ENCODE measurements around the gene TARBP2.

DNA sequence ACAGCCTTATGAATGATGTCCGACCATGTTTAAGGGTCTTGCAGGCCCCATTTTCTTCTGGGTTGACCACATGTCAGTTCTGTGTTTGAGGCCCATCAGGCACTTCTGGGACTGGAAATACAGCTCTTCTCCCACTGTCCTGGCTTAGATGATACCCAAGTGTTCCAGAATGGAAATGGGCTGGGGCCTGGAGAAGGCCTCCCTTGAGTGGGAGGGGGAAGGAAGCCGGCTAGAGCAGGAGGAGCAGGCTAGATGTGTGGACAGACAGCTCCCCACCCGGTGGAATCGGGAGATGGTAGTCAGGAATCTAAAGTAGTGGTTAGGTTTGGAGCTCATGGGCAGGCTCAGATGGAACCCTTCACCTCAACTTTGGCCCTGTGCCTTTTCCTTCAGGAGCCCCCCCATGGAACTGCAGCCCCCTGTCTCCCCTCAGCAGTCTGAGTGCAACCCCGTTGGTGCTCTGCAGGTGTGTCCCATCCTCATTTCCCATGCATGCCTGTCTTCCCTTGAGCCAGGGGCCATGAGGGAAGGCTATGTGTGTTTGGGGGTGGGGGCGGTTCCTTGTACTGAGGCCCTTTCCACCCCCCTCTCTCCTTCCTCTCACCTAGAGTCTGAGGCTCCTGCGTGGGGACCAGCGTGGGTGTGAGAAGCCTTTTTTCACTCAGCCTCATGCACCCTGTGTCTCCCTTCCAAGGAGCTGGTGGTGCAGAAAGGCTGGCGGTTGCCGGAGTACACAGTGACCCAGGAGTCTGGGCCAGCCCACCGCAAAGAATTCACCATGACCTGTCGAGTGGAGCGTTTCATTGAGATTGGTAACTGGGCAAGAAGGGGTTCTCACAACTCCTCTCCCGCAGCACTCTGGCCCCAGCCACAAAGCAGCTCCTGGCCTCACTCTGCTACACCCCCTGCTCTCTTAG, 3.2 kb downstream of the TARBP2 start:
- TF ChIP-seq, protein P1, sequence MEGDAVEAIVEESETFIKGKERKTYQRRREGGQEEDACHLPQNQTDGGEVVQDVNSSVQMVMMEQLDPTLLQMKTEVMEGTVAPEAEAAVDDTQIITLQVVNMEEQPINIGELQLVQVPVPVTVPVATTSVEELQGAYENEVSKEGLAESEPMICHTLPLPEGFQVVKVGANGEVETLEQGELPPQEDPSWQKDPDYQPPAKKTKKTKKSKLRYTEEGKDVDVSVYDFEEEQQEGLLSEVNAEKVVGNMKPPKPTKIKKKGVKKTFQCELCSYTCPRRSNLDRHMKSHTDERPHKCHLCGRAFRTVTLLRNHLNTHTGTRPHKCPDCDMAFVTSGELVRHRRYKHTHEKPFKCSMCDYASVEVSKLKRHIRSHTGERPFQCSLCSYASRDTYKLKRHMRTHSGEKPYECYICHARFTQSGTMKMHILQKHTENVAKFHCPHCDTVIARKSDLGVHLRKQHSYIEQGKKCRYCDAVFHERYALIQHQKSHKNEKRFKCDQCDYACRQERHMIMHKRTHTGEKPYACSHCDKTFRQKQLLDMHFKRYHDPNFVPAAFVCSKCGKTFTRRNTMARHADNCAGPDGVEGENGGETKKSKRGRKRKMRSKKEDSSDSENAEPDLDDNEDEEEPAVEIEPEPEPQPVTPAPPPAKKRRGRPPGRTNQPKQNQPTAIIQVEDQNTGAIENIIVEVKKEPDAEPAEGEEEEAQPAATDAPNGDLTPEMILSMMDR (conservative IDR thresholded peaks at IDR 0.05) = no peak
- no peak for TF ChIP-seq EZH2 (IDR thresholded peaks at IDR 0.05; ENCODE audit: low read depth)

Measured in PC-9 (cell line).